ENCODE data around the gene GABRA4.
A peak's percentile ranks its signal among the peaks of the same experiment; 100 is the strongest.

The GABRA4 gene

GRCh38 chr4:46993075-46994006, at the start of gene GABRA4:
Gene GABRA4 (minus strand): TSS chr4:46993581. CDS start chr4:46993424, 157 bp downstream.
- no peak for DNase-seq (ENCODE audit: low spot score)

- no peak for DNase-seq (ENCODE audit: low spot score)
Observed at GRCh38 chr4:47040828-47041227, 47.4 kb upstream of the GABRA4 start.

GRCh38 chr4:47038263-47038662, 44.9 kb upstream of the GABRA4 start:
- DNase-seq (ENCODE audit: low spot score) = no peak

GRCh38 chr4:47032405-47033106, 39.2 kb upstream of the GABRA4 start:
- DNase-seq (ENCODE audit: low spot score) = no peak

- DNase-seq (ENCODE audit: low spot score) = no peak
Observed at GRCh38 chr4:47031751-47032404, 38.5 kb upstream of the GABRA4 start.

- DNase-seq (ENCODE audit: low spot score) = no peak
Observed at GRCh38 chr4:47031011-47031678, 37.8 kb upstream of the GABRA4 start, which contains the start of gene GABRB1. Gene GABRB1 (plus strand): TSS chr4:47031567.

- peak; percentile 68 for DNase-seq (ENCODE audit: low spot score)
Observed at GRCh38 chr4:47017494-47017893, 24.1 kb upstream of the GABRA4 start.

GRCh38 chr4:47017081-47017480, 23.7 kb upstream of the GABRA4 start:
- DNase-seq (ENCODE audit: low spot score) = no peak

- no peak for DNase-seq (ENCODE audit: low spot score)
Observed at GRCh38 chr4:47013373-47013772, 20.0 kb upstream of the GABRA4 start.

GRCh38 chr4:47012676-47013075, 19.3 kb upstream of the GABRA4 start:
- DNase-seq (ENCODE audit: low spot score) = no peak

- DNase-seq (ENCODE audit: low spot score) = no peak
Observed at GRCh38 chr4:47010912-47011446, 17.6 kb upstream of the GABRA4 start.

- DNase-seq (ENCODE audit: low spot score) = no peak
Observed at GRCh38 chr4:47010347-47010911, 17.0 kb upstream of the GABRA4 start.

- DNase-seq (ENCODE audit: low spot score) = peak; percentile 54
Observed at GRCh38 chr4:47002580-47002979, 9.2 kb upstream of the GABRA4 start.

GRCh38 chr4:47000406-47000805, 7.0 kb upstream of the GABRA4 start:
- no peak for DNase-seq (ENCODE audit: low spot score)

GRCh38 chr4:46999566-46999965, 6.2 kb upstream of the GABRA4 start:
- no peak for DNase-seq (ENCODE audit: low spot score)

GRCh38 chr4:46994007-46994405, 625 bp upstream of the GABRA4 start:
- DNase-seq (ENCODE audit: low spot score) = no peak

GRCh38 chr4:46992338-46992737, 1.0 kb downstream of the GABRA4 start:
- DNase-seq (ENCODE audit: low spot score) = no peak

GRCh38 chr4:46986922-46987638, 6.3 kb downstream of the GABRA4 start:
- DNase-seq (ENCODE audit: low spot score) = no peak

GRCh38 chr4:46984781-46985180, 8.6 kb downstream of the GABRA4 start:
- no peak for DNase-seq (ENCODE audit: low spot score)

- no peak for DNase-seq (ENCODE audit: low spot score)
Observed at GRCh38 chr4:46980851-46981250, 12.5 kb downstream of the GABRA4 start.

- no peak for DNase-seq (ENCODE audit: low spot score)
Observed at GRCh38 chr4:46979726-46980125, 13.7 kb downstream of the GABRA4 start.

All from RKO (cell line).